Panc1 (cell line): ENCODE results near the gene MCM9.

Source experiments
- POLR2AphosphoS5 ChIP-seq: IDR thresholded peaks from 2 replicates; pipeline ENCODE4 v1.6.1; 2012; ENCODE audit warnings: mild to moderate bottlenecking, low read depth, low read length, moderate library complexity
- TF ChIP-seq, protein P1 (sequence below): fragments of 450-650 bp; IDR thresholded peaks from 2 replicates; pipeline ENCODE4 v1.5.1; 2017; ENCODE audit warnings: mild to moderate bottlenecking
- TF ChIP-seq, protein P2 (sequence below), 2 experiments: IDR thresholded peaks; 2 replicates each; pipeline ENCODE4 v1.6.1; 2011 to 2012; ENCODE audit warnings: low read depth in 2 of 2, control low read depth in 1 of 2, low read length in 1 of 2, mild to moderate bottlenecking in 1 of 2, moderate library complexity in 1 of 2; ENCODE audit not compliant: insufficient read depth in 1 of 2

DNA sequence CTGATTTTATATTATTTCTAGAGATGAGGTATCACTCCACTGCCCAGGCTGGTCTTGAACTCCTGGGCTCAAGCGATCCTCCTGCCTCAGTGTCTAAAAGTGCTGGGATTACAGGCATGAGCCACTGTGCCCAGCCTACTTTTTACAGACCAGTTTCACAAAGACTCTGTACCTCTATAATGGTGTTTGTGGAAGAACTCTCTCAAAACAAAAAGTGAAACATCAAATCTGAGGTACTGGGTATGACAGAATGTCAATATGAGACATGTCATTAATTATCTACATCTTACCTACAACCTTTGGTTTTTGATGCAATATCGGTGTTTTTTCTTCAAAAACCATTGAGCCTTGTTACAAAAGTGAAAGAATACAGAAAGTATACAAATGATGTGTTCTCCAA lies 49.4 kb upstream of the MCM9 start:
- no peak for TF ChIP-seq POLR2AphosphoS5
- TF ChIP-seq, protein P1, sequence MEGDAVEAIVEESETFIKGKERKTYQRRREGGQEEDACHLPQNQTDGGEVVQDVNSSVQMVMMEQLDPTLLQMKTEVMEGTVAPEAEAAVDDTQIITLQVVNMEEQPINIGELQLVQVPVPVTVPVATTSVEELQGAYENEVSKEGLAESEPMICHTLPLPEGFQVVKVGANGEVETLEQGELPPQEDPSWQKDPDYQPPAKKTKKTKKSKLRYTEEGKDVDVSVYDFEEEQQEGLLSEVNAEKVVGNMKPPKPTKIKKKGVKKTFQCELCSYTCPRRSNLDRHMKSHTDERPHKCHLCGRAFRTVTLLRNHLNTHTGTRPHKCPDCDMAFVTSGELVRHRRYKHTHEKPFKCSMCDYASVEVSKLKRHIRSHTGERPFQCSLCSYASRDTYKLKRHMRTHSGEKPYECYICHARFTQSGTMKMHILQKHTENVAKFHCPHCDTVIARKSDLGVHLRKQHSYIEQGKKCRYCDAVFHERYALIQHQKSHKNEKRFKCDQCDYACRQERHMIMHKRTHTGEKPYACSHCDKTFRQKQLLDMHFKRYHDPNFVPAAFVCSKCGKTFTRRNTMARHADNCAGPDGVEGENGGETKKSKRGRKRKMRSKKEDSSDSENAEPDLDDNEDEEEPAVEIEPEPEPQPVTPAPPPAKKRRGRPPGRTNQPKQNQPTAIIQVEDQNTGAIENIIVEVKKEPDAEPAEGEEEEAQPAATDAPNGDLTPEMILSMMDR, result no peak
- TF ChIP-seq, protein P2, sequence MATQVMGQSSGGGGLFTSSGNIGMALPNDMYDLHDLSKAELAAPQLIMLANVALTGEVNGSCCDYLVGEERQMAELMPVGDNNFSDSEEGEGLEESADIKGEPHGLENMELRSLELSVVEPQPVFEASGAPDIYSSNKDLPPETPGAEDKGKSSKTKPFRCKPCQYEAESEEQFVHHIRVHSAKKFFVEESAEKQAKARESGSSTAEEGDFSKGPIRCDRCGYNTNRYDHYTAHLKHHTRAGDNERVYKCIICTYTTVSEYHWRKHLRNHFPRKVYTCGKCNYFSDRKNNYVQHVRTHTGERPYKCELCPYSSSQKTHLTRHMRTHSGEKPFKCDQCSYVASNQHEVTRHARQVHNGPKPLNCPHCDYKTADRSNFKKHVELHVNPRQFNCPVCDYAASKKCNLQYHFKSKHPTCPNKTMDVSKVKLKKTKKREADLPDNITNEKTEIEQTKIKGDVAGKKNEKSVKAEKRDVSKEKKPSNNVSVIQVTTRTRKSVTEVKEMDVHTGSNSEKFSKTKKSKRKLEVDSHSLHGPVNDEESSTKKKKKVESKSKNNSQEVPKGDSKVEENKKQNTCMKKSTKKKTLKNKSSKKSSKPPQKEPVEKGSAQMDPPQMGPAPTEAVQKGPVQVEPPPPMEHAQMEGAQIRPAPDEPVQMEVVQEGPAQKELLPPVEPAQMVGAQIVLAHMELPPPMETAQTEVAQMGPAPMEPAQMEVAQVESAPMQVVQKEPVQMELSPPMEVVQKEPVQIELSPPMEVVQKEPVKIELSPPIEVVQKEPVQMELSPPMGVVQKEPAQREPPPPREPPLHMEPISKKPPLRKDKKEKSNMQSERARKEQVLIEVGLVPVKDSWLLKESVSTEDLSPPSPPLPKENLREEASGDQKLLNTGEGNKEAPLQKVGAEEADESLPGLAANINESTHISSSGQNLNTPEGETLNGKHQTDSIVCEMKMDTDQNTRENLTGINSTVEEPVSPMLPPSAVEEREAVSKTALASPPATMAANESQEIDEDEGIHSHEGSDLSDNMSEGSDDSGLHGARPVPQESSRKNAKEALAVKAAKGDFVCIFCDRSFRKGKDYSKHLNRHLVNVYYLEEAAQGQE (IDR thresholded peaks at IDR 0.05; ENCODE audit: insufficient read depth in 1 of 2, low read depth in 2 of 2, low read length in 1 of 2), result no peak
